Ishikawa (cell line): ENCODE measurements around the gene SCN4B.

Experiments used
- CREB1 ChIP-seq: IDR thresholded peaks from 2 replicates; pipeline ENCODE4 v1.6.1; 2012; ENCODE audit warnings: low read depth
- EP300 ChIP-seq: IDR thresholded peaks from 2 replicates; pipeline ENCODE4 v1.6.1; 2012; ENCODE audit warnings: borderline replicate concordance
- RAD21 ChIP-seq: IDR thresholded peaks from 2 replicates; pipeline ENCODE4 v1.6.1; 2012; ENCODE audit warnings: low read depth
- YY1 ChIP-seq: IDR thresholded peaks from 2 replicates; pipeline ENCODE4 v1.6.1; 2012; ENCODE audit warnings: low read depth
- ZBTB7A ChIP-seq: IDR thresholded peaks from 2 replicates; pipeline ENCODE4 v1.6.1; 2012; ENCODE audit warnings: low read depth

DNA sequence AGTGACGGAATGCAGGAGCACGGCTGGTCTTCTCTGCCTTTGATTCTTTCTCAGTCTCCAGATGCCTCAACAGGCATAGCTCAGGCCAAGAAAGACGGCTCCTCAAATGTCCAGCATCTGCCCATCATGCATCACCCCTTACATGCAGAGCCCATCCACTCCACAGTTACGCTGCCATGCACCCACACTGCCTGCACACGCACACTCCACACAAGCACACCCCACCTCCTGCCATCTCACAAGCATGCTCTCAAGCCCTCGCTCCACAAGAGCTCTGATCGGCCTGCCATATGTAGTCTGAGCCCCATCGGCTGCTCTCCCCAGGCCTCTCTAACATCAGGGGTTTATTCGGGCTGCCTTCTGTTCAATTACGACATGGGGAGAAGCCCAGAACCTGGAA is 18.8 kb downstream of the SCN4B start:
- TF ChIP-seq CREB1, result no peak
- TF ChIP-seq EP300, result no peak
- TF ChIP-seq YY1, result no peak
- TF ChIP-seq RAD21, result no peak
- no peak for TF ChIP-seq ZBTB7A
